Activated naive CD4-positive, alpha-beta T cell treated with Interleukin-2 at 50 U/mL for 16 hours (primary cell): ENCODE measurements around the gene AFF2.

ENCODE experiments used
- DNase-seq: peaks from one replicate; pipeline ENCODE4 v3.0.0-alpha.2; 2020

AFF2 gene

GRCh38 chrX:148771440-148771839, 271.0 kb downstream of the AFF2 start:
- DNase-seq: no peak

- no peak for DNase-seq
Observed at GRCh38 chrX:148774276-148774675, 273.9 kb downstream of the AFF2 start.

GRCh38 chrX:148784137-148784536, 283.7 kb downstream of the AFF2 start:
- no peak for DNase-seq

- DNase-seq: no peak
Observed at GRCh38 chrX:148784856-148785255, 284.4 kb downstream of the AFF2 start.

- DNase-seq: no peak
Observed at GRCh38 chrX:148785256-148785655, 284.8 kb downstream of the AFF2 start.

- DNase-seq: no peak
Observed at GRCh38 chrX:148788449-148788848, 288.0 kb downstream of the AFF2 start.

GRCh38 chrX:148794350-148794749, 293.9 kb downstream of the AFF2 start:
- DNase-seq: no peak

GRCh38 chrX:148804579-148805355, 304.4 kb downstream of the AFF2 start:
- no peak for DNase-seq

- DNase-seq: no peak
Observed at GRCh38 chrX:148806145-148806870, 305.9 kb downstream of the AFF2 start.

- DNase-seq: no peak
Observed at GRCh38 chrX:148808833-148809232, 308.4 kb downstream of the AFF2 start.

GRCh38 chrX:148811236-148811635, 310.8 kb downstream of the AFF2 start:
- DNase-seq: no peak

GRCh38 chrX:148813422-148813821, 313.0 kb downstream of the AFF2 start:
- DNase-seq: no peak

- no peak for DNase-seq
Observed at GRCh38 chrX:148813967-148814366, 313.6 kb downstream of the AFF2 start.

- DNase-seq: no peak
Observed at GRCh38 chrX:148815218-148815961, 315.0 kb downstream of the AFF2 start.

- no peak for DNase-seq
Observed at GRCh38 chrX:148823986-148824385, 323.6 kb downstream of the AFF2 start.

GRCh38 chrX:148825696-148826095, 325.3 kb downstream of the AFF2 start:
- no peak for DNase-seq

GRCh38 chrX:148836741-148837140, 336.3 kb downstream of the AFF2 start:
- no peak for DNase-seq

- no peak for DNase-seq
Observed at GRCh38 chrX:148850631-148851030, 350.2 kb downstream of the AFF2 start.

GRCh38 chrX:148854306-148854705, 353.9 kb downstream of the AFF2 start:
- DNase-seq: no peak

- DNase-seq: no peak
Observed at GRCh38 chrX:148856505-148856904, 356.1 kb downstream of the AFF2 start.

- DNase-seq: no peak
Observed at GRCh38 chrX:148865277-148866210, 365.1 kb downstream of the AFF2 start.

- no peak for DNase-seq
Observed at GRCh38 chrX:148867596-148867995, 367.2 kb downstream of the AFF2 start.
